HG03565 (cell line): ENCODE data around the gene TBC1D16.
"Not testable (repeated sequence)": the region's sequence is repeated elsewhere in the genome, so short reads cannot be mapped to it uniquely, and the experiment has no call there.

ENCODE experiments used
- ATAC-seq: cut with Tn5 transposase; IDR thresholded peaks from one replicate; pipeline ENCODE4 v1.9.1; 2021; ENCODE audit warnings: mild to moderate bottlenecking, moderate library complexity; ENCODE audit not compliant: unreplicated experiment

Gene TBC1D16

DNA sequence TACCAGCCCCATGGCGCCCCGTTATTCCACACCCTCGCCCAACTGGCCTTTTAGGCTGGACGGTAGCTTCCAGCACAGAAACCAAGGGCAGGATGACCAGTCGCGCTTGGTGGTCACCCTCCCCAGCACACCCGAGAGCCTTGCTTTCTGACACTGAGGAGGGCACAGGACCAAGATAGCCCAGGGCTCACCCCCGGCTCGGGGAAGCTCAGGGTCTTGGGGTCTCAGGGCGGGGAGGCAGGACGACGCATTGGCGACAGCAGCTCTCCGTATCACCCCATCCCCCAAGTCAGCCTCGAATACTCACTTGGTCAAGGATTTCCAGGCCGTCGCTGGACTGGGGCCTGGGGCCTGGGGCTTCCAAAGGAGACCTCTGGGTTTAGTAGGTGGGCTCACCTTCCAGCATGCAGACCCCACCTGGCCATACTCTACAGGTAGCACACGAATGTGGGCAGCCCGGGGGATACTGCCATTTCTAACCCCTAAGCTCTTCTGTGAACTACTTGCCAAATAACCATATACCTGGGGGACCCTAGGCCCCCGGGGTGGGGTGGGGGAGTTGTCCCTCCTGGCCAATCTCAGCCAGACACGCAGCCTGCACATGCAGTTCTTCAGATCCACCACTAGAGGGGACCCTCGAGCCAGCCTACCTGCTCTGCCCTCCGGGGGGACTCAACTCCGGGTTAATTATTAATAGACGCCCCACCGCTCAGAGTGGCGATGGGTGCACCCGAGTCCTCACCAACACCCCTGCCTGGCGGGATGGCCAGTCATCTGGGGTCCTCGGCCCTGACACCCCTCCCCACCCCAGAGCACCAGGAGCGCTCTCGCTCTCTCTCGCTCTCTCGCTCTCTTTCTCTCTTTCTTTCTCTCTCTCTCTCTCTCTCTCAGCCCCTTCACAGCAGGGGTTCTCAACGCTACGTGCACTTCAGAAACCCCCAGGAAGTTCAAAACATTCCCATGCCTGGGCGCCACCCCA lies 30.0 kb downstream of the TBC1D16 start:
- no peak for ATAC-seq

DNA sequence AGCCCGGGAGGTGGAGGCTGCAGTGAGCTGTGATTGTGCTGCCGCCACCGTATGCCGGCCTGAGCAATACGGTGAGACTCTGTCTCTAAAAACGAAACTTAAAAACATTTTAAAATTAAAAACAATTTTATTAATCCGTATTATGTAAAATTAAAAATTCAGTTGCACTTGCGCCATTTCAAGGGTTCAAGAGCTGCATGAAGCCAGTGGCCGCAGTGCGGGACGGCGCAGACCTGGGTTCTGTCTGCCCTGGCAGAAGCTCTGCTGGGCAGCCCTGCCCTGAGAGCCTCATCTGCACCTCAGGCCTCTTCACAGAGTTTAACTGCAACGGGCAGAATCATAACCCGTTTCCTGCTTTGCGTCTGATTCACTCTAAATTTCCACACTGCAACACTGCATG lies 31.7 kb downstream of the TBC1D16 start:
- no peak for ATAC-seq

DNA sequence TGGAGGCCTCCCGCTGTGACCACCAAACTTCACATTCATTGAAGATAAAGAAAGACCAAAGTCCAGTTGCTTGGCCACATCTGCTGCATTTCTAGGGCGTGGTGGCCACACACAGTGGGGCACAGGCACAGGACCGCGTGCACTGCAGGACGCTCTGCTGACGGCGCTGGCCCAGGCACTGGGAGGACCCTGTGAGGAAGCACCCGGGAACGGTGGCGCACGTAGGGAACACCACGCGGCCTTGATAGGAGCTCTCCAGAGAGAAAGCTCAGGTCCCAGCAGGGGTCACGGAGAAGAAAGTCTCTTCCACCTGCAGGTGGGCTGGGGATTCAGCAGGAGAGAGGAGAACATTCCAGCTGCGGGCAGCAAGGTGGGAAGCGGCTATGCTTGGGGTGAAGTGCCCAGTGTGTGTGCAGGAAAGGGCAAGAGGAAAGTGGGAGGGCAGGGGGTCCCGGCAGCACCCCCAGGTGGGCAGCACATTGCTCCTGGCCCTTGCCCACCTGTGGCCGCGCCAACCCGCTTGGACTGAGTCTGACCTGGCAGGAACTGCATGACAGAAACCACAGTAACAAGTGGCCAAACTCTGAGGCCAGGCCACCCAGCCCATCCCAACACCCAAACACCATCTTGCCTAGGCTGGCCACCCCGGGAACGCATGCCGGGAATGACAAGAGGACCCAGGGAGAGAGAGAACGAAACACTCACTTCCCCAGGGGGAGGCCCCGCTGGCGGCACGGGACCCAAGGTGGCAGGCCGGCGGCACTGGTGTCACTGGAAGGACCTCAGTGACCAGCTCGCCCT lies 32.8 kb downstream of the TBC1D16 start:
- no peak for ATAC-seq

DNA sequence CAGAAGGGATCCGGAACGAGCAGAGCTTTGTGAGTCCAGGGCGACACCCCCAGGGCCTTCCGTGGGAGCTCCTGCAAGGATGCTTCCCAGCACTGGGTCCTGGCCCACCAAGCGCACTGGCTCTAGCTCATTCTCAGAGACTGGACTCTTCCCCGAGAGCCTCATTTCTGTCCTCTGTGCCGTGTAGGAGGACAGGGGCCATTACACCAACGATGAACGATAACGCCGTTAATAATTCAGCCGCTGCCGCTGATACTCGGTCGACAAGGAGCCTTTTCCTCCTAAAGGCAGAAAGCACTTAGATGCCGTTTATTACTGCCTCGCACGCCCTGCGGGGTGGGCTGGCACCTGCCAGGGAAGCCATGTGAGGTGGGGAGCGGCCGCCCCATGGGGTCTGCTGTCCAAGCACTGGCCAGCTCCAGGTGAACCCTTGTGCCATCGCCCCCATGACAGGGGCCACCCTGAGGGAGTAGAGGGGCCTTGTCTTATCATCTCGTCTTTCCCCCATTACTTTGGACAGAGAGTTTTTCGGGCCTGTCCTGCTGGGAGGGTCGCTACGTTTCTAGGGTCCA lies 33.5 kb downstream of the TBC1D16 start:
- ATAC-seq, result no peak

DNA sequence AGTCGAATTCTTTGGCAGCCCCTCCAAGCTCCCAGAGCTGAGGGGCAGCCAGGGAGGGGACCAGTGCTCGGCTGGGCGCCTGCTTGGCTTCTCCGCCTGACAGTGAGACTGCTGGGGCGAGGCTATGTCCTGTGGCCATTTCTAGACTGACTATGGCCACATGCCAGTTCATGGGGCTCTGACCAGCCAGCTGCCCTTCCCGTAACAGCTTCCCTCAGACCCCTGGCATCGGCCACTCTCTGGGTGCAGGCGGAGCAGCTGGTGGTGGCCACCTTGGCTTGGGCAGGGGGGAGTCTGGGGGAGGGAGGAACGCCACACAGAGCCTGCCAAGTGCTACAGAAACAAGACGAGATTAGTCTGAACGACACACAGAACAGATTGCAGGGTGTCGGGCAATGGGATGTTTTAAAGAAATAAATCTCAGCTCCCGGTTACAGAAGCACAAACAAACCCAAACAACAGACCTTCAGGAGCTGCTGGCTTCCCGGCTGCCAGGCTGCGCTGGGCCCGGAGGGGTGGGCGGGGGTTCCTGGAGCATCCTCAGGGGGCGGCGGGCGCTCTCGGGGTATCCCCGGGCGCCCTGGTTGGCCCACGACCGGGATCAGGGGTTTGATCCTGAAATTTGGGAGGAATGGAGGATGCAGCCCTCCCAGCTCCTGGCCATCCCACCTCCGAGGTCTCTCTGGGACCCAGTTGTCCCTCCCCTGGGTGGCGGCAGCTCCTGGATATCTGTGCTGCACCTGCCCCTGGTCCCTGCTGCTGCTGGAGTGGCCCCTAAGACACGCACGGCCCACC lies 34.5 kb downstream of the TBC1D16 start:
- ATAC-seq, result no peak

DNA sequence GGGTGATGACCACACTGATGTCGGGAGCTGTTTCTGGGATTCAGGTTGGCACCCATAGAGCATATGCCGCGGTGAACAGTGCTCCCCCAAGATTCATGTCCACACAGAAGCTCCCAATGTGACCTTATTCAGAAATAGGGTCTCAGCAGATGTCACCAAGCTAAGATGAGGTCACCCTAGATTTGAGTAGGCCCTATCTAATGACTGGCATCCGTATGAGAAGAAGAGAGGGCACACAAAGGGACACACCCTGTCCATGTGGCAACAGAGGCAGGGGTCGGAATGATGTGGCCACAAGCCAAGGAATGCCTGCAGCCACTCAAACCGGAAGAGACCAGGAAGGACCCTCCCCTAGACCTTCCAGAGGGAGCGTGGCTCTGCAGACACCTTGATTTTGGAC lies 35.5 kb downstream of the TBC1D16 start:
- ATAC-seq, result no peak

DNA sequence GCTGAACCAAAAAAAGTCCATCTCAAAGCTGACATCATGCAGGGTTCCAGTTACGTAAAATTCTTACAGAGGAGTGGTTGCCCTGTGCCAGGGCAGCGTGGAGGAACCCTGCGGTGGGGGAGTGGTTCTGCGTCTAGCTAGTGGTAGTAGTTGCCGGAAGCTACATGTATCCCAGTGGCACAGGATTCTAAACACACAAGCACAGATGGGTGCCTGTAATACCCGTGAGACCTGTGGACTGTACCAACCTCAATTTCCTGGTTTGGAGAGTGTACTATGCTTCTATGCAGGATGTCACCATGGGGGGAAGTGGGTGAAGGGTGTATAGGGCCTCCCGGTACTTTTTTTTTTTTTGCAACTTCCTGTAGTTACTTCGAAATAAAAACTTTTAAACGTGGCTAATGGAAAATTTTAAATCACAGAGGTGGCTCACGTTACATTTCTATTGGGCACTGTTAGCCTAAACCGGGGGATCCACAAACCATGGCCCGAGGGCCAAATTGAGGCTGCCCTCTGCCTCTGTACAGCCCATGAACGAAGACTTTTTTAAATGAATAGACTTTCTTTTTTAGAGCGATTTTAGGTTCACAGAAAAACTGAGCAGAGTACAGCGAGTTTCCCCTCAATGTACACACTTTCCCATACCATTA lies 38.5 kb downstream of the TBC1D16 start:
- ATAC-seq, result no peak

DNA sequence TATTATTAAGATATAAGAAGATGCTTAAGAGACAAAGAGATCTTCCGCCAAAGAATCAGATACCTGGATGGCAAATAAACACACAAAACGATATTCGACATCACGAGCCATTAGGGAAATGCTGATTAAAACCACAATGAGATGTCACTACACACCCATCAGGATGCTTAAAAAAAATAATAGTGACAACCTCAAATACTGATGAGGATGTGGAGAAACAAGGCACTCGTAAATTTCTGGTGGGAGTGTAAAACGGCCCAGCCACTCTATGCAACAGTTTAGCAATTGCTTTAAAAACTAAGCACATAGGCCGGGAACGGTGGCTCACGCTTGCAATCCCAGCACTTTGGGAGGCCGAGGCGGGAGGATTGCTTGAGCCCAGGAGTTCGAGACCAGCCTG lies 39.4 kb downstream of the TBC1D16 start:
- ATAC-seq, result no peak

DNA sequence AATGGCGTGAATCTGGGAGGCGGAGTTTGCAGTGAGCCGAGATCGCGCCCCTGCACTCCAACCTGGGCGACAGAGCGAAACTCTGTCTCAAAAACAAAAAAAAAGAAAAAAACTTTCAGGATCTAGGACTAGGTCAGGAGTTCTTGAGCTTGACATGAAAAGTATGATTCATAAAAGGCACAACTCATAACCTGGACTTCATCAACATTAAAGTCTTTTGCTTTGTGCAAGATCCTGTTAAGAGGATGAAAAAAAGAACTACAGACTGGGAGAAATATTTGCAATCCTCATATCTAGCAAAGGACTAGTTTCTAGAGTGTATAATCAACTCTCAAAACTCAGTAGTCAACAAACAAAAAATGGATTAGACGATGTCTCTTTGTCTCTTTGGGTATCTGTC lies 40.0 kb downstream of the TBC1D16 start:
- ATAC-seq, result no peak

DNA sequence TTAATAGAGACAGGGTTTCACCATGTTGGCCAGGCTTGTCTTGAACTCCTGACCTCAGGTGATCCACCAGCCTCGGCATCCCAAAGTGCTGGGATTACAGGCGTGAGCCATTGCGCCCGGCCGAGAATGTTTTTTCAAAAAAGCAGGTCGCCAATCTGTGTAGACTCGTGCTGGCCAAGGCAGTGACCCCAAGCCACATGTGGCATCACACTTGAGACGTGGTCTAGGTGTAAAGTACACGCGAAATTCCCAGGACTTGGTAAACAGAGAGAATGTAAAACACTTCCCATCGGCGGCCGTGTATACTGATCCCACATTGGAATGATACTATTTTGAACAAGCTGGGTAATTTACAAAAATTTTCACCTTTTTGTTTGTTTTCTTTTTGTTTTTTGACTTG lies 41.1 kb downstream of the TBC1D16 start:
- ATAC-seq, result no peak

DNA sequence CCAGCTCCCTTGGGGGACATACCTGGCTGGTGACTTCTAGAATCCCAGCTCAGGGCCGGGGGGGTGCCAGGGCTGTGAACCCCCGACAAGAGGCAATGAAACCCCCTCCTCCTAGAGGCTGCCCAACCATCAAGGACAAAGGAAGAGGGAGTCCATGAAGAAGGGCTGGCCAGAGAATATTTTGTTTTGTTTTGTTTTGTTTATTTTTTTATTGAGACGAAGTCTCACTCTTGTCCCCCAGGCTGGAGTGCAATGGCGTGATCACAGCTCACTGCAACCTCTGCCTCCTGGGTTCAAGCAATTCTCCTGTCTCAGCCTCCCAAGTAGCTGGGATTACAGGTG lies 41.5 kb downstream of the TBC1D16 start:
- not testable (repeated sequence) for ATAC-seq

DNA sequence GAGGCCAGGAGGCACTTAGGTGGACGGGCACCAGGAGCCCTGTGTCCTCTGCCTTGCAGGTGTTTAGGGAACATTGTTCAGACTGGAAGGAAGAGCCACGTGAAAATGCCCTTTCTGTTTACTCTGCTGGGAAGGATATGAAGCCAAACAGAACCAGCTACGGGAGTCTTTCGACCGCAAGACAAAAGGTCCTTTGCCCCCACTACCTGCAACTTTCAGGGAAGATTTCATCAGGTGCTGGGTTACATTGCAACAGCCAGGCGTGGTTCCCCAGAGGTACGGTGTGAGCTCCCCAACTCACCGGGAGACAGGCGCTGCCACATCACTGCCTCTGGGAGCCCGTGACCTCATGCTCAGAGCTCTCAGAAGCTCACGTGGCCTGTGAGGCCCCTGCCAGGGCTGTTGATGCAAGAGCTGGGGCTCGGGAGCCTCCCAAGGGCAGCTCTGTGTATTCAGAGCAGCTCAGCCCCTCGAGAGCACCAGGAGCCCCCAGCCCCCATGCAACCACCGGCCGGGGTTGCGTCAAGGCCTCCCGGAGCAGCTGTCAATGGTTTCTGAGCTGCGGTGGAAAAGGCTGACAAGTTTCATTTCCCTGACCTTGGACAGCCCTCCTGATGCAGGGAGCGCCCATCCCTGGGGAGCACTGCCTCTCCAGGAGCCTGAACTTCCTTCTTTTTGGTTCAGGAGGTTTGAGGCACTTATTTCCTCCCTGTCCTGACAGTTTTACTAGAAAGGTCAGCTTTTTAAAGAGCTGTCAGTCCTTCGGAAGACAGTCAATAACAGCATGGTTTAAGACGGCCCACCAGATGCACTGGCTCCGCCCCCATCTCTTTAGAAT lies 42.1 kb downstream of the TBC1D16 start:
- no peak for ATAC-seq

DNA sequence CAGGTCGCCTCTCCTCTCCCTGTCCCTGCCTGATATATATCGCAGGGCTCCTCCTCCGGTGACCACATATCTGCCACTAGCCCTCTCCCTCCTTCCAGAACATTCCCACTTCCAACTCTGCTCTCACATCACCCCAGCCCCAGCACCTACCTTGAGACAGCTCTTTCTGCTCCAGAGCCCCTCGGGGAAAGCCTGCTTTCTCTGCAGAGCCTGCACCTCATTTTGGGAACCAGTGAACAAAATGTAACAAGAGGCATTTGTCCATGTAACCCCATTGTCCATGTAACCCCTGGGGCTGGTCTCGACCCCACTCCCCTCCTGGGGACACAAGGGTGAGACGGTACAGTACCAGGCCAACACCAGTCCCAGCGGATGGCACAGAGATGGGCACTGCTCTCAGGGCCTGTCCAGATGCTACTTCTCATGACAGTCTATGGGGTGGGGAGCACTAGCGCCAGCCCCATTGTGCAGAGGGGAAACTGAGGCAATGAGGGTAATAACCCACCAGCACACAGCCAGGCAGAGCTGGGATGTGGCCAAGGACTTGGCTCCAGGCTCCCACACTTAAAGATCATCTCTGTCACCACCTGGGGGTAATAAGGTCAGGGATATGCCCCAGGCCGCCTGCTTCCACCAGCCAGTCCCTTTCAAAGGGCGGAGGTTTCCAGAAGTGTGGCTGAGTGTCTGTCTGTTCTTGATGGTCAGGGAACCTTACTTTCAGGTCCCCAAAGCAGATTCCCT lies 42.9 kb downstream of the TBC1D16 start:
- no peak for ATAC-seq

DNA sequence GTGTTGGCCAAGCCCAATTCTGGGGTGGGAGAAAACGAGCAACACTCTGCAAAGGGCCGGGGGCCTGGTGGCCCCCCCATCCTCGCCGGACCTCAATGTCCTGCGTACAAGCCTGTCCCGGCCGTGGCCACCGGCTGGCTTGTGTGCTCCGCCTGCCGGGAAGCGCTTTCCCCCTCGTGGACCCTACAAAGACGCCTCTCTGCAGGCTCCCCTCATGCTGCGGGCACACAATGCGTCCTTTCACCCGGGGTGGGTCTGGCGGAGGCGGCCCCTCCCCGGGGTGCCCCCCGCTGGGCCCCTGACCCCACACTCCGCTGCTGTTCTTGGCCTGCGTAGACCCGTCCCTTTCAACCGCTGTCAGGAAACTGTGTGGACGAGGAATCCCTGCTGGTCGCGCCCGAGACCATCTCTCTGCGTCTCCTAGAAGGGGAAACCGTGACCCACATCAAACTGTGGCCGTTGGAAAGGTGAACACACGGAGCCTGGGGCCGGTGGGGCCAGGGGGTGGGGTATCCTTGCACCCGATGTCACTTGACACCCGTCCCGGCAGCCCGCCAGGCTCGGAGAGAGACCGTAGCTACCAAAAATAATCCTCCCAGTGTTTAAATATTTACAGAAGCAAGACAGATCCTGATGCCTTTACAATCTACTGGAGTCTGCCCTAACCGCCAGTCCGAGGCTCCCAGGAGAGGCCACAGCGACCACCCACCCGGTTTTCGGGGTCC lies 43.6 kb downstream of the TBC1D16 start:
- ATAC-seq, result no peak

DNA sequence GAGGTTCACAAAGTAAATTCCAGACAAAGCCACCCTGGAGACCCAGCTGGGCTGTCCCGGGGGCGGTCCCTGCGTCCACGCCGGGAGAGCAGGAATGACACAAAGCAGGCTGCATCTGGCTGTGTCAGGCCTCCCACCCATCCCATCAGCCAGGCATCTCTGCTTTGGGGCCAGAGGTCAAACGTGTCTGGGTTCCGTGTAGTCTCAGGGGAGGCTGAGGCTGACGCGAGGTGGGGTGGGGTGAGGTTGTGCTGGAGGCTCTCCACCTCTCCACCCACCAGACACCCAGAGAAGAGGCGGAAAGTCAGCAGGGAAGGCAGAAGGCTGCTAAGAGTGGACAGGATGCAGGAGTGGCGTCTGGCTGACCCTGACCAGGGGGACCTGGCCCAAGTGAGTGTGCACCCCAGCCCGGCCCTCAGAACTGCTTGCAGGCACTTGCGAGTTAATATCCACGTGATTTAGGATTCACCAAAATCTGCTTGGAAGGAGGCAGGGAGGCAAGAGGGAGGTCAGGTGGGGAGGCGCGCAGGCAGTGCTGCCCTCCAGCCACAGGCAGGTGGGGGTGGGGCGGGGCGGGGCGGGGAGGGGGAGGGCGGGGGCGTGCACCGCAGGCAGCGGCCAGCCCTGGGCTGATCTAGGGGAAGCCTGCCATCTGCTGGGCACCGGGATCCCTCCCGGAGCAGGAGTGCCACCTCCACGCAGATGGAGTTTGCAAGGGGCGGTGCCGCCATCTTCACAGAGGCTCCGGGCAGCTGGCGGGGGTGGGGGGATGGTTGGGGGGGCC lies 44.3 kb downstream of the TBC1D16 start:
- no peak for ATAC-seq

DNA sequence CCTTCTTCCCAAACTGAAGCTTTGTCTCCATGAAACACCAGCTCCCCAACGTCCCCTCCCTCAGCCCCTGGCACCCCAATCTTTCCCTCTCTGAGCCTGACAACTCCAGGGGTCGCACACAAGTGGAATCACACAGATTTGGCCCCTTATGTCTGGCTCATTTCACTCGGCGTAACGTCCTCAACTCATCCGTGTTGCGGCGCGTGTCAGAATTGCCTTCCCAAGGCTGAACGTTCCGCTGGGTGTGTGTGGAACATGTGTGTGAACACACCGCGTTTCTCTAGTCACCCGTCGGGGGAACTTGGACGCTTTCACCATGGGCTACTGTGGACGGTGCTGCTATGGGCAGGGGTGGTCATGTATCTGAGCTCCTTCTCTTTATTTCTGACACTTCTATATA lies 45.0 kb downstream of the TBC1D16 start:
- no peak for ATAC-seq

DNA sequence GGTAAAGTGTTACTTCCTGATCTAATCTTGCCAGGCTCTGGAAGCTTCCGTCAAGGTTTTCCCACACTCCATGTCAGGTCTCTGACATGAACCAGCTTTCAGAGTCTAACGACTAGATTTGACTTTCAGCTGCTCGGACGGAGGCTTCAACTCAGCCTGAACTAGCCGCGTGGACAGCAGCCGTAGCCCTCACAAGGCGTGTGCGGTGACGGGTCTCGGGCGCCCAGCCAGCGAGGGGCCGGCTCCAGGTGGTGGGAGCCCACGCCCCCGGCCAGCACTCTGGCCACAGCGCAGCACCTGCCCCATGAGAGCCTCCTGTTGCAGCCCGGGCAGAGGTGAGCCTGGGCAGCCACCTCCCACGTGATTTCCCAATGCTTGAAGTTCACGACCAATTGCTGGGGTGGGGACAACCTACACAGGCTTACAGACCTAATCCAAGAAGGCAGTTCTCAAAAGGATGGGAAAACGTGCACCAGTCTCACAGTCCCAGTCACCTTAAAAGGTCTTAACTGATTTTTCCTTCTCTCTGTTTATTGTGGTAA lies 45.5 kb downstream of the TBC1D16 start:
- no peak for ATAC-seq
